GM19455 (cell line): ENCODE measurements around the gene DOCK2.
"Not testable (repeated sequence)": the region's sequence is repeated elsewhere in the genome, so short reads cannot be mapped to it uniquely, and the experiment has no call there.

ENCODE experiments used
- ATAC-seq: cut with Tn5 transposase; IDR thresholded peaks from one replicate; pipeline ENCODE4 v1.9.1; 2021; ENCODE audit not compliant: unreplicated experiment

DOCK2 gene

DNA sequence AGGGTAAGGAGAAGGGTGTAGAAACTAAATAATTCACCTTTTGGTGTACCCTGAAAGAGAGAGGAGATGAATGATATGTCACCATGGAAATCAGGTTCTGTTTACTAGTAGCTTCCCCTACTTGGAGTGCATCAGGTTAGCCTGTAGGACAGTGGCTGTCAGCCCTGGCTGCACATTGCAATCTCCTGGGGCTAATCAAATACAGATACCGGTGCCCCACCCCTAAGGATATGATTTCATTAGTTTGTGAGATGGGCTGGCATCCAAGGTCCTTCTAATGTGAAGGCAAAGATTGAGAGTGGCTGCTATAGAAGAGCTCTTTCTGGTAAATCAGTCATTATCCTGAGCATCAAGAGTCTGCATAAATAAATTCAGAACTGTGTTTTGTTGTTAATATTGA, 296.1 kb downstream of the DOCK2 start:
- no peak for ATAC-seq

DNA sequence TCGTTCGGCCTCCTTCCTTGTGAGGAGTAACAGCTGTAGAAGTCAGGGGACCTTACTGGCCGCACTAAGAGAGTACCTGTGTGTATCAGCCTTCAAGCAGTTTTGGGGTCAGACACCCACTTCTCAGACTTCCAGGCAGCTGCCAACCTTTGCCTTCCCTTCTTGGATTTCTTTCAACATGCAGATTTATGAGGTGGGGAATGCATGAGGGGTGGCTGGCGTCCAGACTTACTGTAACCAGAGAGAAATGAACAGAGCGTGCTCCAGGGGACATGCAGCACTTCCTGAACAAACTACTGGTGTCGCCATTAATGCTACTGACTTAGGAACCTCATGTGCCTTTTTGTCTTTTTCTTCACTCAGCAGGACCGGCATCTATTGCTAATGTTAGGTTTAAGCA, 296.5 kb downstream of the DOCK2 start:
- no peak for ATAC-seq

DNA sequence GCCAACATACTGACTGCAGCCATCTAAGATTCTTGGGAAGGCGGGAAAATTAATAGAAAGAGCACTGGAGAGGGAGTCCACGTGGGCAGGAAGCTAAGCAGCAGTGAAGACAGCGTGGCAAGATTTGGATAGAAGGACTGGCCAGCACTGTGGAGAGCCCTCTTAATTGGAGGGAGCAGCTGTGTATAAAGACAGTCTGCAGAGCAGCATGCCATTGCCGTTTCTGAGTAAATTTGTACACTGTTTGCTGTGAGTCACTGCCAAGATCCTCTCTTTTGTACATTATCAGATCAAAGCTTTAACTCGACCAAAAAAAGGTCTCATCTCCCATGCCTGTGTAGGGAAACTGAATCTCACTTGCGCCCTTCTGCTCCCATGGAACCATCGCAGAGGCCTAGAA, 297.9 kb downstream of the DOCK2 start:
- ATAC-seq = no peak

DNA sequence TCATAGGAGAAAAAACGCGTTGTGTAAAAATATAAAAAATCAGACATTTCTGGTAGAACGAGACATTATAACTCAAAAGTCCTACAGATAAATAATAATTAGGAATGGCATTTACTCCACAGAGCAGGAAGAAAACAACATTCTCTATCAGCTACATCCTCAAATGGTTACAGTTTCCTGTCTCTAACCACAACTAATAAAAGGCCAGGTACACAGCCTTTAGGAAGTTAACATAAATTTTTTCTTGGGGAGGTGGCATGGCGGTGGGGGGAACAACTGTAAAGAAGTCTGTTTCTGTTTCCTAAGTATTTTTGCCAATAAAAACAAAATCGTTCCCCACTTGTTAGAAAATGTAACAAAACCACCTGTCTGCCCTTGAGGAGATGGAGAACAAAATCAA, 298.7 kb downstream of the DOCK2 start:
- ATAC-seq = no peak

DNA sequence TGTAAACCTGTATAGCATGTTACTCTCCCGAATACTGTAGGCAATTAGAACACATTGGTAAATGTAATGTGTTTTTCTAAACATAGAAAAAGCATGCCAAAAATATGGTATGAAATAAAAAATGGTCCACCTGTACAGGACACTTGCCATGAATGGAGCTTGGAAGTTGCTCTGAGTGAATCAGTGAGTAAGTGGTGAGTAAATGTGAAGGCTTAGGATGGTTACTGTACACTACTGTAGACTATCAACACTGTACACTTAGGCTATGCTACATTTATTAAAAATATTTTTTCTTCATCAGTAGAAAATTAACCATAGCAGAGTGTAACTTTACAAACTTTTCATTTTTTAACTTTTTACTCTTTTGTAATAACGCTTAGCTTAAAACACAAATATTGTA, 301.4 kb downstream of the DOCK2 start:
- no peak for ATAC-seq

DNA sequence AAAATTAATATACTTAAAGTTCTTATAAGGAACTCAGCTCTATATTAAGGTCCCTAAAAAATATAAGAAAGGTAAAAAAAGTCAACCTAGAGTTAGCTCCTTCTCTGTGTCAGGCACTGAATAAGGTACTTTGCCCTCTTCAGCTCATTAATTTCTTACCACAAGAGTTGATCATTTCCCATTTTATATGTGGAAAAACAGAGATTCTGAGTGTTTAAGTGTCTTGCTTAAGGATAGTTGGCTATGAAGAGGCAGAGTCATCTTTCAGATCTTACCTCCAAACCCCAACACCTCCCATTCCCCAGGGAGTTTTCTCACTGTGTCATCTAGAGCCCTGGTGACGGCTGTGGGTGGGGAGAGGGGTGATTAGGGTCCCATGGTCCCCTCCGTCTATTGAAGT, 302.7 kb downstream of the DOCK2 start:
- ATAC-seq = no peak

DNA sequence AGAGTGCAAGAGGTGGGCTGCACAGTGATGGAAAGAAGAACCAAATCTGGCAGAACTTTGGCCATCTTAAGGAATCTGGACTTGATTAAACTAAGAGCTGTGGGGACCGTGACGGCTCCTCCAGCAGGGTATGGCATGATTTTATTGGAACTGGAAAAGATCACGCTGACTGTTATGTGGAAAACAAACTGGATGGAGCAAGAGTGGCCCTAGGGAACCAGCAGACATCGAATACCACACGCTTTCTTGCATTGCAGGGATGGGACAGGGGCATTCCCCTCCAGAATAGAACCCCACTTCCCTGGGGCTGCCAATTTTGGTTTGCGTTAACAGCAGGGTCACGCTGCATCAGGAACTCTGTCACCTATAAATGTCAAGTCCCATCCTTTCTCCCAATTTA, 304.5 kb downstream of the DOCK2 start:
- no peak for ATAC-seq

DNA sequence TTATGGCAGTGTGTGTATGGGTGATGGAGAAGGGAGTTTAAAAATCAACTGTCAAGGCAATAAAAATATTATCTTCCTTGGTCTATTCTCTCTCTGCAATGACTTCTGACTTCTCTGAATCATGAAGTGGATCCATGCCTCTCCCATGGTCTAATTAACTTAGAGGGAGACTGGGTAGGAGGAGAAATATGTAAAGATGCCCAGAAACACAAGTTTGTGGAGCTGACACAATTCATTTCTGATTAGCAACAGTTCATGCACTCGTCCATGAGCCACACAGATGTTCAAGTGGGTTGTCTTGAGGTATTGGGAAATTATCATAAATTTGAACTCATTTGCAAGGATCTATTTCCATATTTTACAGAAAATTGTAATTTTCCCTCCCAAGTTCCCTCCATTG, 305.1 kb downstream of the DOCK2 start:
- no peak for ATAC-seq

DNA sequence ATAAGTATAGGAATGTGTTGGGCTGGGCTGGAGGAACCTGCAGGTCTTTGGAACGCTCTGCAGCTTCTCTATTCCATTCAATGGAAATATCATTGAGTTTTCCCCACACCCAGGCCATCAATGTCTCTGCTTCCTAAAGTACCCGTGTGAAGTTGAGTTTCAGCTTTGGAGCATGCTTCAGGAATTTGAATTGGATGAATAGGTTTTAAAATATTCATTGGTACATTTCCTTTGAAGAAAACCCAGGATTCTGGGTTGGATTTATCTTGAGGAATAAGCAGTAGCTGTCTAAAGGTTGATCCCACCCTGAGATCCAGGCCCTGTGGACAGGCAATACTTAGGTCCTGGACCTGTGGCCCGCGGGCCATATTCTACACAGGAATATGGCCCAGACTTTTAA, 306.0 kb downstream of the DOCK2 start:
- no peak for ATAC-seq

DNA sequence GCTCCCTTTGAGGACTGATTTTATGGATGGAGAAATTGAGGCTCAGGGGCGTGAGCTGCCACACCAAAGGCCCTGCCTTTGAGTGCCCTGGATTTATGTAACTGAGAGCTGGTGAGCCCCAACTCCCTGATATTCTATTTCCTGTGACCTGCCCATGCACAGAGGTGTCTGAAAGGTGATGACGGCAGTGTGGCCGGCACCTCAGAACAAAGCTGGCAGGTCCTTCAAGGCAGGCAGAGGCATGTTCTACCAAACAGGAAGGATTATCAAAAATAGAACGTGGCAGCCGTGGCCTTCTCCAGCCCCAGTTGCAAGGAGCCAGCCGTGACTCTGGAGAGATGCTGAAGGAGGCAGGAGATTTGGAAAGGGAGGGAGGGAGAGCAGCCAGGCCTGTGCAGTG, 307.0 kb downstream of the DOCK2 start:
- ATAC-seq = no peak

DNA sequence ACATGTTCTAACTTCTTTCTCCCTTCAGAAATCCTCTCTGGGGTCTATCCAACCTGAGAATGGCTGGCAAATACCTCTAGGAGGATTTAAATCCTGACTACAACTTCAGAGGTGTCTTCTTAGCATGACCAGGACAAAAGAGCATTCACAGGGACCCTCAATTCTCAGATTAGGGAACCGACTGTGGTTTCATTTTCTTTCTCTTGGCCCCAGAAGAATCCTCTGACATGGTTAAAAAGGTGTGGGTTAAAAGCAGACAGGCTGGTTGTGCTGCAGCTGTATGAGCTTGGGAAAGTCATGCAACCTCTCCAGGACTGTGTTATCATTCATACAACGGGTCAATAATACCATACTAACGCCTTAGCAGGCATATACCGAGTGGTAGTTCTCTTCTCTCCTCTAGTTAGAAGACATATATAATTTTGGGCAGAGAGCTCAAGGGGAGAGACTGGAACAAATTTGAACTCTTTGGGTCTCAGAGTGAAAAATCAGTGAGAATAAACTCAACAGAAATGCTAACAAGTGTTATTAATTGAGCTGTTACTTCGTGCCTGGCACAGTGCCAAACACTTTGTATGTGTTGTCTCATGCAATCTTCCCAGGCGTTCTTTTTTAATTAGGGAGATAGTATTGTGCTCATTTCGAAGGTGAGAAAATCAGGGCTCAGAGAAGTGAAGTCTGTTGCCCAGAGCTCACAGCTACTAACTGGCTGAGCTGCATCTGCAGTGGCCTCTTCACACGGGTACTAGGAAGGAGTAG, 308.0 kb downstream of the DOCK2 start:
- no peak for ATAC-seq

DNA sequence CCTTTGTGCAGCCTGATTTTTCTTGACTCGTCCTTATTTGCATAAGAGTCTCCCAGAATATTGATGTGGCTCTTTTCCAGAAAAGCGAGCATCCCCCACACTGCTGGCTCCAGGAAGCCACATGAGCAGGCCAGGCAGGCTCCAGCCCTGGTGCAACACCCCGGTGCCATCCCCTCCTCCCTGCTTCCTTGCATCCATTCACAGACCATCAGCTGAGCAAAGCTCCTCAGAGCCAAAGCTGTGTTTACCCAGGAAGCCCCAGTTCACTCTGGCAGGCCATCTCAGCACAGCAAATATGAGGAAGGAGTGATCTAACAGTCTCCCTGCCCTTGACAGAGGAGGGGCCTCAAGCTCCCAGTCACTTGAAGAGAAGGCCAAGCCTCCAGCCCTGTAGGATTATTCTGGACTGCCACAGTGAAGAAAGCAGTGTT, 308.8 kb downstream of the DOCK2 start:
- no peak for ATAC-seq

DNA sequence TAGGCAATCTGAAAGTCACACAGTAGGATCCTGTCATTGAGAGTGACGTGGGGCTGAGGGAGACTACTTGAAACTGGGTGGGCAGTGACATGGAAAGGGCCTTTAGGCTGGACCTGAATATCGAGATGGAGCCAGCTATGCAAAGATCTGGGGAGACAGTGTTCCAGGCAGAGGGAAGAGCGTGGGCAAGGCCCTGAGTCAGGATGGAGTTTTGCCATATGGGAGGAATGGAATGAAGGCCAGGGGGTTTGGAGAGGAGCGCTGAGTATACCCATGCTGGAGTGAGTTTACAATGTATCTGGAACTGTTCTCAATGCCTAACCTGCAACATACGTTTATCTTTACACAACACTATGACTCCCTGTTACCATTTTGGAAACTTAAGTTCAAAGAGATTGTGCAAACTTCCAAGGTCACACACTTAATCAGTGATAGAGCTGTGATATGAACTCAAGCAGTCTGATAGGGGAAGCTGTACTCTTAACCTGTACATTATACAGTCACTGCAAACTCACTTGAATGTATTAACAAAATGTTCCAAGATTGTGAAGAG, 309.7 kb downstream of the DOCK2 start:
- ATAC-seq = no peak

DNA sequence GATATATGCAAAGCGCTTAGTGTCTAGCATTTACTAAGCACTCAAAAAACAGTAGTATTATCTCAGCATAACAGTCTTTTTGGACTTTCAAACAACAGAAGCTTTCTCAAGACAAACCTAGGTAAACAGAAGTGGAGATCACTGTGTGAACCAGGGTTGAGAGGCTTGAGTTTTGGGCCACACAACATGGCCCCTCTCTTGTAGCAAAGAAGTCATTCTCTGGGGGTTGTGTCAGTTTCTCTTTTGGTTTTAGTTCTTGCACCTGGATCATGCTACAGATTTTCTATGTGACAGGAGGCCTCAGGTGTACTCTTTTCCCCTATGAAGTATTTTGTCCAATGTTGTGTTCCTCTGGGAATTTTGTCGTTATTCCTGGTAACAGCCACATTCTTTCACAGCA, 313.3 kb downstream of the DOCK2 start:
- ATAC-seq = no peak

DNA sequence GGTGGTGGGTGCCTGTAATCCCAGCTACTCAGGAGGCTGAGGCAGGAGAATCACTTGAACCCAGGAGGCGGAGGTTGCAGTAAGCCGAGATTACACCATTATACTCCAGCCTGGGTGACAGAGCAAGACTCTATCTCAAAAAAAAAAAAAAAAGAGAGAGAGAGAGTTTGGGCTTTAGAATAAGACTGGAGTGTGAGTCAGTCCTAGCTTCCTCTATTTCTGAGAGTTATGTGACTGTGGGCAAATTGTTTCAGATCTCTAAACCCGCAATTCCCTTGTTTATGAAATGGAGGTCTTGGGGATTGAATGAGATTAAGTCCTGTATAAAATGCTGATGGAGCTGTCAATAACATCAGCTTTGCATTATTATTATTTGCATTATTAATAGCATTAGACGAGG, 316.1 kb downstream of the DOCK2 start:
- not testable (repeated sequence) for ATAC-seq

DNA sequence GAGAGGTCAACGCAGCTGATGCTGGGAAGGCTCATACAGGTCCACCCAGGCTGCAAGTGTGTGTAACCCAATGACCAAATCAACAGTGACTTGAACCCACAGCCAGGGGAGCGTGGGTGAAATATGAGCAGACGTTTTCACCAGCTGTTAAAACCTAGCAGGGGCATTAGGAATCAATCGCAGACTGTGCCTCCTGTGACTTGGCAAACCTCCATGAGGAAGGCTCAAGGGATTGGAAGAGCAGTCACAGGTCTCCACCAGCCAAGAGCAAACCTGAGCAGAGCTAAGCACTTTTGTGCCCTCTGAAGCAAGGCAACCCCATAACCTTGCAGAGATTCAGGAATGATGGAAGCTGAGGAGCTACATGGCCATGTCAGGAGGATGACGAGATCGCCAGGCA, 317.7 kb downstream of the DOCK2 start:
- no peak for ATAC-seq

DNA sequence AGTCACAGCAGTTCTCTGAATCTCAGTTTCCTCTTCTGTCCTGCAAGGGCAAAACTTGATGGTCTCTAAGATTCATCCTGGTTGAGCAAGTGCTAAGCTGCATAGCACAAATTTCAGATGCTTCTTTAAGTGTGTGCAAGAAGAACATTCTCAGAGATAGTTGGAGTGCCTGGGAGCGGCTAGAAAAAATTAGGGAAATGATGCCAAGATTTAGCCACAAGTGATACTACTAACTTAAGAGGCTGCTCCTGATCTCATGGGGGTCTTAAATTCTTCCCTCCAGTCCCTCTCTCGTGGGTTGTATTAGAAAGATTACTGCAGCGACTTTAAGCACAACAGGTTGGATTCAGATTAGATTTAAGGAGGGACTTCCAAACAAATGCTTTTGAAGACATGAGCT, 319.1 kb downstream of the DOCK2 start:
- no peak for ATAC-seq

DNA sequence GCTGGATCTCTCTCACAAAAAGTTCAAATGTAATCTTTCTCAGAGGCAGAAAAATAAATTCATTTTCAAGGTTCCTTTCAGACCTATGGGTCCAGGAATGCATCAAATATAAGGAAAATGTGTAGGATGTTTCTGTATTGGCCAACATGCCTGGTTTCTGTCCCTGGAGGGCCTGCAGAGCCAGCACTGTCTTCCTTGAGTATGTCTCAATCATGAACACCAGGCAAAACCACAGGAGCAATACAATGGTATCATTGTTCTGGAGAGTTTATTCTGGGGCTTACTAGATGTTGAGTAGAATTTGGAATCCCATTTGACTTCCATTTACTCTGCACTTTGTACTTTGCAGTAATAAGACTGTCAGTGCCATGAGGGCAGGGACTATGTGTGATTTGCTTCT, 319.7 kb downstream of the DOCK2 start:
- no peak for ATAC-seq

DNA sequence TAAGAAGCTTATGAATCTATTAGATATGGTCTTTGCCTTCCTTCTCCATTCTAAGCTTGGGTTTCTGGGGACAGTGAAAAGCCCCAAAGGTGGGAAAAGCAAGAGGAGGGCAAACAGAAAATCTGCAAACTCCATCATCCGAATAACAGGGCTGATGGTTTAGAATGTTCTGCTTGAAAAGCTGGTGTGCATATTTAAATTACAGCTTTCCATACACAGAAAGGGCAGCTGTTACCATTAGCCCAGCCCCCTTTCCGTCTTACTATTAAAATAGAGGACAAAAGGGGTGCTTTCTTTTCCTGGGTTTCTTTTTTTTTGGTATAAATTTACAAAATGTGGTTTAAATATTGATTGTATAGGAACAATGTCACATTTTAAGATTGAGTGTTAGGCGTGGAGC, 321.2 kb downstream of the DOCK2 start:
- no peak for ATAC-seq

DNA sequence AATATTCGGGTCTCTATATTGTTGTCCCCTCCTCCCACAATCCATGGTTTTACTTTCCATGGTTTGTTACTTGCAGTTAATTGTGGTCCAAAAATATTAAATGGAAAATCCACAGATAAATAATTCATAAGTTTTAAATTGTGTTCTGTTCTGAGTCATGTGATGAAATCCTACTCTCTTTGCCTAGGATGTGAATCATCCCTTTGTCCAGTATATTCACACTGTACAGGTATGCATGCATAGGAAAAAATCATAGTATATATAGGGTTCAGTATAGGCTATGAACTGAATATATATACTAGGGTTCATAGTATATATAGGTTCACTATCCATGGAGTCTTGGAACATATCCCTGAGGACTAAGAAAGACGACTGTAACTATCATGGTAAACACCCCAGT, 323.6 kb downstream of the DOCK2 start:
- no peak for ATAC-seq

DNA sequence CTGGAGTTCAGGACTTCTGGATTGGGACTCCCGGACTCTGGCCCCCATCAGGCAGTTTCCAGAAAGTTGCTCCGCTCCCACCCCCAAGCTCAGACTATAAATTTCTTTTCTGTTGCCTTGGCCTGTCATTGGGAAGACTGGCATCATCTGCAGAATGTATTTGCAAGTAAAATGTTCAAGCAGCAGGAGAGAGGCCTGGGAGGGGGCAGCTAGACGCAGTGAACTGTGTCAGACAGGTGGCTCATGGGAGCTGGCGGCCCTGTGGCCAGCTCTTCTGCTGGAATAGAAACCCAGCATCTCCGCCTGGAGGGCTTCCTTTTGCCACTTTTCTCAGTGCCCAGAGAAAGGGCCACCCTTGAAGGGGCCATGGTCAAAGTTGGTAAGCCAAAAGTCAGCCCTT, 327.2 kb downstream of the DOCK2 start:
- no peak for ATAC-seq

DNA sequence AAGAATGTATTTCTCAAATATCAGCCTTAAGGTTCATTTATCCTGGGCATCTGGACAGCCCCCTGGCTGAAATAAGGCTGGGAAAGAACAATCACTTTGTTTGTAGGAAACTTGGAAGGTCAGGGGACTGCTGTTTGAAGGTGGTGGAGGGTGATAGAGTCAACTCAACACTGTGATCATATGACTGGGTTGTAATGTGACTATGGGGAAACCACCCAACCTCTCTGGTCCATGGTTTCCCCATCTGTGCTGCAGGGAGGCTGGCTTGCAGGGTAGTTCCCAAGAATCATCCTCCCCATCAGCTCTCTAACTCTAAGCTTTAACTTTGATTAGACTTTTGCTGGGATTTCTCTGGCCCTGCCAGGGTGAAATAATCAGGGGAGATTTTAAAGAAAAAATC, 333.3 kb downstream of the DOCK2 start:
- no peak for ATAC-seq
